GM12878 (cell line): ENCODE results near the gene INSIG1.

Experiments used
- CTCF ChIP-seq, 3 experiments: IDR thresholded peaks in 2 of 3; conservative IDR thresholded peaks in 1 of 3; 2 replicates each; pipeline ENCODE4 v1.5.1; 2011; ENCODE audit warnings: low read depth in 3 of 3, low read length in 3 of 3, mild to moderate bottlenecking in 3 of 3, control low read depth in 2 of 3, moderate library complexity in 2 of 3, inconsistent platforms in 1 of 3, mixed read lengths in 1 of 3; ENCODE audit not compliant: control insufficient read depth in 2 of 3, insufficient read depth in 1 of 3; ENCODE audit errors: extremely low read depth in 1 of 3
- EZH2 ChIP-seq: IDR thresholded peaks from 2 replicates; pipeline ENCODE4 v1.6.1; 2012; ENCODE audit warnings: low read depth, mild to moderate bottlenecking, control low read depth, inconsistent platforms, low read length, borderline replicate concordance; ENCODE audit not compliant: control insufficient read depth
- MAX ChIP-seq: IDR thresholded peaks from 2 replicates; pipeline ENCODE4 v1.6.1; 2012; ENCODE audit warnings: low read depth, low read length, improper control_type of control experiment
- MXI1 ChIP-seq: fragments of 150-350 bp; IDR thresholded peaks from 2 replicates; pipeline ENCODE4 v1.6.1; 2011; ENCODE audit warnings: low read depth, mild to moderate bottlenecking, inconsistent platforms, low read length, improper control_type of control experiment
- NRF1 ChIP-seq: conservative IDR thresholded peaks from 2 replicates; pipeline ENCODE4 v1.6.1; 2011; ENCODE audit warnings: mild to moderate bottlenecking, low read depth, low read length, improper control_type of control experiment
- POLR2A ChIP-seq: IDR thresholded peaks from 2 replicates; pipeline ENCODE4 v1.6.1; 2011; ENCODE audit warnings: low read depth, mild to moderate bottlenecking, low read length
- TARDBP ChIP-seq: IDR thresholded peaks from 2 replicates; pipeline ENCODE4 v1.6.1; 2016; ENCODE audit warnings: borderline replicate concordance
- ZBTB40 ChIP-seq: fragments of 450-650 bp; IDR thresholded peaks from 2 replicates; pipeline ENCODE4 v1.6.1; 2016; ENCODE audit warnings: mild to moderate bottlenecking, moderate library complexity, borderline replicate concordance
- ZZZ3 ChIP-seq: IDR thresholded peaks from 2 replicates; pipeline ENCODE4 v1.6.1; 2011; ENCODE audit warnings: low read depth; ENCODE audit not compliant: control insufficient read depth, insufficient read length

- TF ChIP-seq MXI1 (no peak), TARDBP (no peak), ZZZ3 (no peak), EZH2 (no peak), NRF1 (no peak), POLR2A (no peak), CTCF (IDR thresholded peaks at IDR 0.05 in 2 of 3, conservative IDR thresholded peaks at IDR 0.05 in 1 of 3; ENCODE audit: control insufficient read depth in 2 of 3, extremely low read depth in 1 of 3, insufficient read depth in 1 of 3, low read depth in 3 of 3, low read length in 3 of 3) (no peak), MAX (no peak), ZBTB40 (no peak)
Measured at GRCh38 chr7:155294511-155294778, 3.2 kb upstream of the INSIG1 start.
